Suppressor macrophage (primary cell): Measurements from ENCODE around the gene RPP21.

ENCODE experiments used
- DNase-seq, 4 experiments: peaks; one replicate each; pipeline ENCODE4 v3.0.0-alpha.2; 2020 to 2022
- total RNA-seq, 17 experiments: gene quantifications; one replicate each; lab custom pipeline; 2026; ENCODE audit warnings: mixed read lengths in 6 of 17, inconsistent platforms in 3 of 17; lab: John Stamatoyannopoulos, UW

RPP21 gene
- total RNA-seq = 0 to 0.99 (median 0.20) reads per million in 17 experiments

- peak; percentile 76 to 92 (median 84) for DNase-seq
Measured at GRCh38 chr6:30344868-30345671, at the start of gene RPP21. RPP21 (plus strand) TSS chr6:30345156; CDS start chr6:30345172, 16 bp downstream.

- DNase-seq = no peak
Measured at GRCh38 chr6:30295837-30296236, 49.1 kb upstream of the RPP21 start.

GRCh38 chr6:30304002-30304401 is 41.0 kb upstream of the RPP21 start:
- no peak for DNase-seq

GRCh38 chr6:30311101-30311500 is 33.9 kb upstream of the RPP21 start:
- peak in 2 of 4 experiments; percentile 3 to 16 for DNase-seq

- DNase-seq = peak; percentile 7 to 66 (median 56)
Measured at GRCh38 chr6:30311671-30312070, 33.3 kb upstream of the RPP21 start.

- DNase-seq = no peak
Measured at GRCh38 chr6:30312266-30312665, 32.7 kb upstream of the RPP21 start.

- no peak for DNase-seq
Measured at GRCh38 chr6:30312676-30313321, 32.2 kb upstream of the RPP21 start.

GRCh38 chr6:30315156-30315555 is 29.8 kb upstream of the RPP21 start:
- DNase-seq = no peak

- DNase-seq = no peak
Measured at GRCh38 chr6:30317913-30318589, 26.9 kb upstream of the RPP21 start.

- no peak for DNase-seq
Measured at GRCh38 chr6:30319146-30319835, 25.7 kb upstream of the RPP21 start.

GRCh38 chr6:30321692-30322388 is 23.1 kb upstream of the RPP21 start:
- DNase-seq = no peak

- DNase-seq = no peak
Measured at GRCh38 chr6:30322527-30323501, 22.1 kb upstream of the RPP21 start.

- peak in 1 of 4 experiments; percentile 18 for DNase-seq
Measured at GRCh38 chr6:30323806-30324205, 21.1 kb upstream of the RPP21 start.

GRCh38 chr6:30325150-30325872 is 19.6 kb upstream of the RPP21 start:
- DNase-seq = peak; percentile 24 to 59 (median 48)

GRCh38 chr6:30325873-30326525 is 19.0 kb upstream of the RPP21 start:
- DNase-seq = peak in 1 of 4 experiments; percentile 11

GRCh38 chr6:30326526-30327231 is 18.3 kb upstream of the RPP21 start, which contains the start of gene TRIM39:
TRIM39 (plus strand) TSS chr6:30326927; CDS start chr6:30329318, 2,391 bp downstream.
- peak; percentile 90 to 95 (median 92) for DNase-seq

- DNase-seq = peak in 3 of 4 experiments; percentile 10 to 31 (median 22)
Measured at GRCh38 chr6:30327232-30327746, 17.7 kb upstream of the RPP21 start.

GRCh38 chr6:30328397-30328796 is 16.6 kb upstream of the RPP21 start:
- DNase-seq = no peak
